RWPE1 (cell line): ENCODE measurements around the gene ARID1B.

Source experiments
- CTCF ChIA-PET: fragments of 350-600 bp; sonication (Branson Sonifier 250); formaldehyde crosslinking; extraction: SDS; loops from one replicate; lab custom pipeline; 2021; lab: Yijun Ruan, JAX
- POLR2A ChIA-PET: fragments of 400-600 bp; formaldehyde crosslinking; extraction: SDS; loops from one replicate; lab custom pipeline; 2020; ENCODE audit warnings: antibody characterized with exemption; ENCODE audit not compliant: low non-redundant PET; lab: Yijun Ruan, JAX
- DNase-seq: peaks from one replicate; pipeline ENCODE4 v3.0.0; 2012; ENCODE audit warnings: low spot score
- H3K27ac ChIP-seq: fragments of 450-650 bp; 2 replicates; pipeline ENCODE4 v1.5.1; 2017
- TF ChIP-seq, protein P1 (sequence below): fragments of 450-650 bp; conservative IDR thresholded peaks from 2 replicates; pipeline ENCODE4 v1.5.1; 2017; ENCODE audit warnings: low read depth, mild to moderate bottlenecking

The ARID1B gene

DNA sequence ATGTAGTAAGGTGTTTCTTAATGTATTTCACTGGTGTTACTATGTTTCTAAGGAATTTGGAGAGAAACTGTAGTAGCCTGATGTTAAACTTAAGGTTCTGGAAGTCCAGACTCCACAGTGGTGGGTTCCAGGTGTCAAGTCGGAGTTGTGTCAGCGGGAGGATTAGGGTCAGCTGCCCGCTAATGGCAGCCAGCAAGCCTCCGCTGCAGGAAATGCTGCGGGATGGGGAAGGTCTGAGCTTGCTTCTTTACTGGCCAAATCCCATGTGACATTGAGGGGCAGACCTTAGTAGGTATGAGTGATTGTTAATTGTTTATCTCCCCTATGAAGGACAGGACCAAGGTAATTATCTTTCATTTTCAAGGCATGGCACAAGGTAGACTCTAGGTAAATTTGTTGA is 3.7 kb upstream of the ARID1B start:
- DNase-seq: no peak
- no peak overlapping the region for H3K27ac ChIP-seq
- POLR2A ChIA-PET: no interaction called here
- CTCF ChIA-PET: no interaction called here
- TF ChIP-seq, protein P1, sequence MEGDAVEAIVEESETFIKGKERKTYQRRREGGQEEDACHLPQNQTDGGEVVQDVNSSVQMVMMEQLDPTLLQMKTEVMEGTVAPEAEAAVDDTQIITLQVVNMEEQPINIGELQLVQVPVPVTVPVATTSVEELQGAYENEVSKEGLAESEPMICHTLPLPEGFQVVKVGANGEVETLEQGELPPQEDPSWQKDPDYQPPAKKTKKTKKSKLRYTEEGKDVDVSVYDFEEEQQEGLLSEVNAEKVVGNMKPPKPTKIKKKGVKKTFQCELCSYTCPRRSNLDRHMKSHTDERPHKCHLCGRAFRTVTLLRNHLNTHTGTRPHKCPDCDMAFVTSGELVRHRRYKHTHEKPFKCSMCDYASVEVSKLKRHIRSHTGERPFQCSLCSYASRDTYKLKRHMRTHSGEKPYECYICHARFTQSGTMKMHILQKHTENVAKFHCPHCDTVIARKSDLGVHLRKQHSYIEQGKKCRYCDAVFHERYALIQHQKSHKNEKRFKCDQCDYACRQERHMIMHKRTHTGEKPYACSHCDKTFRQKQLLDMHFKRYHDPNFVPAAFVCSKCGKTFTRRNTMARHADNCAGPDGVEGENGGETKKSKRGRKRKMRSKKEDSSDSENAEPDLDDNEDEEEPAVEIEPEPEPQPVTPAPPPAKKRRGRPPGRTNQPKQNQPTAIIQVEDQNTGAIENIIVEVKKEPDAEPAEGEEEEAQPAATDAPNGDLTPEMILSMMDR: no peak

DNA sequence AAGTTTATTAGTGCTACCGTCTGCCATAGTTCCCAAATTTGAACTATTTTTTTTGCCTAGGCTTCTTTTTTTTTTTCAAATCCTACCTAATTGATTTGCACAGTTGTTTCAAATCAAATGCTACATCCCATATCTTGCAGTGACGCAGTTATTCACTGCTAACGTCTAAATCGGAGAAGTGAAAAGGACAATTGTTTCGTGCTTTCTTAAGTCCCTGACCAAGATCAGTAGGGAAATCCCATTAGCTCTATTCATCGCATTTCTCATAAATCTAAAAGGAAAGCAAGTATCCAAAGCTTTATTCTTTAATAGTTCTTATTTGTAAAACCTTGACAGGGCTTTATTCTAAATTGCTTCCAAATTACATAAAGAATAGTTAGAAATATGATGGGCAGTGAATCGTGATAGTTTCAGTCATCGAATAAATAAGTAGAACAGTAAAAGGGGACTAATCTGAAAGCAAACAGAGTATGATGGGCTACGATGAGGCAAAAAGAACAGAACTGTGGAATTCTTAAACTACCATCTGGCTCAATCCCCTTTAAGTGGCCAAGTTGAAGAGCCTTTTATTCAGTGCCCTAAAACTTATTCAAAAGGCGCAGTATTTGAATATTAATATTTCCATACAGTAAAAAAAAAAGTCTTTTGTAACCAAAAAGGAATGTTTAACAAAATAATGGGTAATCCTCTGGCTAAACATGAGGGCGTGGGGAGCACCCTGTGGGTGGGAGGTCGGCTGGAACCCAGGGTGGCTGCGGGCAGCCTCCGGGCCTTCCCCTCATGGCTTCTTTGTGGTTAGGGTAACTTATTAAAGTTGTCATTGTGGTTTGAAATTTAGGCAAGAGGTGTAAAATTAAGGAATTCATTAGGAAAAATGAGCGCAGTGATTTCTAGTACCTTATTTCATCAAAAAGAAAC is 3.0 kb upstream of the ARID1B start:
- TF ChIP-seq, protein P1: no peak
- CTCF ChIA-PET: no interaction called here
- POLR2A ChIA-PET: no interaction called here
- no peak overlapping the region for H3K27ac ChIP-seq
- no peak for DNase-seq

DNA sequence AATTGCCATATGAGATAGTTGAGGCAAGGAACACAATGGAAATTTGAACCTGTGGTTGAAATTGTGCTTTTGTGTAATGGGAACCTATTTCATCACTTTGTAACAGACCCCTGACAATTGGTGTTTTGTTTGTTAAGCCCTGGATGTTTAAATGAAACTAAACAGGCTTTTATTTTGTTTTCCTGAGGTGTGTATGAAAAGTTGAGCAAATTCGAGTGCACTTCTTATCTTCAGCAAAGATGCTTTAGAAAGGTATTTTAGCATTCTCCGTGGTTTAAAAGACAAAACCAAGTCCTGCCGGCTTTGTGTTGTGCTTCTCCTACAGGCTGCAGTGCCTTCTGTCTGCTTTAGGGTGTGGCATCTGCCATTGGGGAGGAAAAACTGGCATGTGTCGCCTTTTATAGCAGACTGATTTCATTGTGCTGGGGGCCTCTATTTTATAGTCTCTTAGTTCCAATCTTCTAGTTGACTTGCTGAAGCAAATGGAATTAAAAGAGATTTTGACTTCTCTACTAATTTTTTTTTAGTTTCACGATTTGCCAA is 2.2 kb upstream of the ARID1B start:
- POLR2A ChIA-PET: no interaction called here

DNA sequence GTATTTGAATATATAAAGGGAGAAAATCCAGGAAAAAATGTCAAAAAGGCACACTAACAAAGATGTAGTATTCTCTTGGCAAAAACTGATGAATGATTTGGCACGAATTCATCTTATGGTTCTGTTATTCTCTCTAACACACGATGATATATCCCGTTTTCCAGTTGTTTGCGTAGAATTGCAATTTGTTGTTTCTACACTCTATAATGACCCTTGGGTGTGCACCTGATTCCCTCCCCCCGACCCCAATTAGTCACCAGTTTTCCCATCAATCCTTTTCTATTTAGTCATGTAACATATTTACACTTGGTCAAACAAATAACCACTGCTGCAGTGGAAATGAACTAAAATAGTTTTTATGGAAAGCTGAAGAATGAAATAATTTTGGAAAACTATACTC is 1.5 kb upstream of the ARID1B start:
- H3K27ac ChIP-seq: no peak overlapping the region
- TF ChIP-seq, protein P1: no peak
- DNase-seq: no peak
- CTCF ChIA-PET: interaction anchor here (0.6 kb wide), 1 partner anchor 84 kb away, joined by 3 read pairs; no protein-coding TSS in a partner anchor
- POLR2A ChIA-PET: interaction anchor here (0.7 kb wide), 1 partner anchor 82 kb away, joined by 7 read pairs; no protein-coding TSS in a partner anchor

More for the DNA sequence above, 2.2 kb upstream of the ARID1B start:
- TF ChIP-seq, protein P1: no peak
- H3K27ac ChIP-seq: no peak overlapping the region
- no peak for DNase-seq
- CTCF ChIA-PET: interaction anchor here (0.6 kb wide), 1 partner anchor 83 kb away, joined by 3 read pairs; no protein-coding TSS in a partner anchor

DNA sequence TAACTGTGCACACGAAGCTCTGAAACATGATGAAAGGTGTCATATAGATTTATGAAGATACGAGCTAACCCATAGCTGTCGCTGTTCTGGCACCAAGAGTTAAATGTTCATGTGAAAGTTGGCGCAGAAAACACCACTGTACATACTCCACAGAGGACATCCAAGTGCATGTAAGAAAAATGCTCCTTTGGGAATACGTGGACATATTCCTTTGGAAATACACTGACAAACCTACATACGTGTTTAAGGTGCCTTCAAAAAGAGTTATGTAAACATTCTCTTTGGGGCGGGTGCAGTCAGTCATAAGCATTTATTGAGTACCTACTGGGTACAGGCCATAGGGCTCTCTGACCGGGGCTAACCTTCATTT is 723 bp upstream of the ARID1B start:
- POLR2A ChIA-PET: interaction anchor here (0.7 kb wide), 1 partner anchor 82 kb away, joined by 7 read pairs; no protein-coding TSS in a partner anchor
- CTCF ChIA-PET: no interaction called here
- no peak for DNase-seq
- TF ChIP-seq, protein P1: no peak; the same call in 1 of the 2 replicates
- peak overlapping the region; percentile 97 for H3K27ac ChIP-seq

DNA sequence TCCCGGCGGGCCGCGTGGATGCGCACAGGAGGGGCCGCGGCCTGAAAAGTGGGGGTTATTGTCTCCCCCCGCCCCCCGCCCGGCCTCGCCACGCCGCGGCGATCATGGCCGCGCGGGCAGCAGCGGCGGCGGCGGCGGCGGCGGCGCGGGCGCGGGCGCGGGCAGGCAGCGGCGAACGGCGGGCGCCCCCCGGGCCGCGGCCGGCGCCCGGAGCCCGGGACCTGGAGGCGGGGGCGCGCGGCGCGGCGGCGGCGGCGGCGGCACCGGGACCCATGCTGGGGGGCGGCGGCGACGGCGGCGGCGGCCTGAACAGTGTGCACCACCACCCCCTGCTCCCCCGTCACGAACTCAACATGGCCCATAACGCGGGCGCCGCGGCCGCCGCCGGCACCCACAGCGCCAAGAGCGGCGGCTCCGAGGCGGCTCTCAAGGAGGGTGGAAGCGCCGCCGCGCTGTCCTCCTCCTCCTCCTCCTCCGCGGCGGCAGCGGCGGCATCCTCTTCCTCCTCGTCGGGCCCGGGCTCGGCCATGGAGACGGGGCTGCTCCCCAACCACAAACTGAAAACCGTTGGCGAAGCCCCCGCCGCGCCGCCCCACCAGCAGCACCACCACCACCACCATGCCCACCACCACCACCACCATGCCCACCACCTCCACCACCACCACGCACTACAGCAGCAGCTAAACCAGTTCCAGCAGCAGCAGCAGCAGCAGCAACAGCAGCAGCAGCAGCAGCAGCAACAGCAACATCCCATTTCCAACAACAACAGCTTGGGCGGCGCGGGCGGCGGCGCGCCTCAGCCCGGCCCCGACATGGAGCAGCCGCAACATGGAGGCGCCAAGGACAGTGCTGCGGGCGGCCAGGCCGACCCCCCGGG is 637 bp downstream of the ARID1B start:
- TF ChIP-seq, protein P1: no peak
- CTCF ChIA-PET: interaction anchor here (0.7 kb wide), 1 partner anchor 29 kb away, joined by 4 read pairs; no protein-coding TSS in a partner anchor
- peak overlapping the region; percentile 97 for H3K27ac ChIP-seq
- DNase-seq: peak; percentile 44
- POLR2A ChIA-PET: interaction anchor here (0.7 kb wide), 1 partner anchor 177 kb away, joined by 4 read pairs; no protein-coding TSS in a partner anchor
